ENCODE results near the gene FASTKD2.
A peak's percentile ranks its signal among the peaks of the same experiment; 100 is the strongest.

Gene FASTKD2

GRCh38 chr2:206765242-206766056 is at the start of gene FASTKD2, which contains the start of gene MDH1B:
Gene FASTKD2, plus strand, starts transcription at chr2:206765606. Its CDS starts 1,088 bp downstream, at chr2:206766694.
Gene MDH1B, minus strand, starts transcription at chr2:206765328. Its CDS starts 57 bp downstream, at chr2:206765271.
- peak; percentile 95 for DNase-seq

GRCh38 chr2:206716623-206717022 is 48.8 kb upstream of the FASTKD2 start:
- no peak for DNase-seq

DNA sequence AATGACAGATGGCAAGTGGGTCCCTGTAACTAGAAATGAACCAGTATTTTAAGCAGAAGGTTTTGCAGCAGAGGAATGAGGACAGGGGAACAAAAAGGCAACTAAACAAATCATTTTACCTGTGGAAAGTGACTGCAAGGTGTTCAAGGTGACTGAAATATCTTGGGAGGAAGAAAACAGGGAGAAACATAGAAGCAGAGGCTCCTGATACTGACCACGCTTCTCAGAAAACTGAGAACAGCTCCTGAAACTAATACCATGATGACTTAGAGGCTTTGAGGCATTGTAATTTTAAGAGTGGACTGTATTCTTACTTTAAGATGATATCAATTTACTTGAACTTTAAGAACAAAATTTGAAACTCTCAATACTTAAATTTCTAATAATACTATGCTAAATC is 47.1 kb upstream of the FASTKD2 start, which contains the start of gene DYTN:
Gene DYTN, minus strand, starts transcription at position 101 of the 400 bp plus-strand sequence. CDS start 117 bp downstream, outside the sequence.
- DNase-seq = no peak

DNA sequence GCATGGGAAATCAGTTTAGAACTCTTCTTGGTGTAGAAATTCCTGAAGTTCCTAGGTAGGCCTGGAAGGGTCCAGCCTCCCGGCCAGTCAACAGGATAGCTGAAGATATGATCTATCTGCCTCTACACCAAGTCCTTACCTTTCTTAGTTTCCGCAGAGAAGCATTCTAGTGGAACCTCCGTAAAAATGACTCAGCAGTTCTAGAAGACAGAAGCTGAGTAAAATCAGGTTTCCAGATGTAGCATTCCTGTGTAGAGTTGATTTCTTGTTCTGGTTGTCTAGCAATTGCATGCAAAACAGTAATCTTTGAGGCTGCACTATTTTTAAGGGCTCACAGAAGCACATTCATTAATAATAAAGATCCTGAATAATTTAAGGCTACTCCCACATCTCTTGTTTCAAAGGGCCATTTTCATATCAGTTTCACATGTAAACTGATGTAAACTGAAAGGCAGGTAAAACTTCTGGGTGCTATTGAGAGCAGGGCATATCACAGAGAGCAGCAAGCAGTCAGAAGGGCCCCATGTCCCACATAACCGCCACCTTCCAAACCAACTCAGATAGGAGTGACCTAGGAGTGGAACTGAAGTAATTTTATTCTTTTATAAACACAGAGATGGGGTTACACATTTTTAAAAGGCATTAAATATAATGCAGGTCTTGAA is 44.0 kb upstream of the FASTKD2 start:
- no peak for DNase-seq

DNA sequence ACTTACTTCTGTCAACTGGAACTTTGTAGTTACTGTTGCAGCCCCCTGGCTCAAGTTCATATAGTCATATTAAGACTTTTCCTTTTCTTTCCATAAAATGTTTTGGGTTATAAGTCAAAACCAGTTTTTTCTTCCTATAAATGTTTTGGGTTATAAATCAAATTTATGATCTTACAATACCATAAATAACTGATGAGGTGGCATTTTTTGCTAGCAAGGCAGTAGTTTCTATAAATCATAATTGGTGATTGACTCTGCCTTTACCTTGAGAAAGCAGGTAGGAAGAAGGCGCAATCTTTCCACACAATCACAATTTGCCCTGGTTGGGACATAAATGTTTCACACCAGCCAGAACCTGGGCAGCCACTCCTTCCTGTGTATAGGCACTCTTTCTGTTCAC is 42.1 kb upstream of the FASTKD2 start:
- DNase-seq = no peak

DNA sequence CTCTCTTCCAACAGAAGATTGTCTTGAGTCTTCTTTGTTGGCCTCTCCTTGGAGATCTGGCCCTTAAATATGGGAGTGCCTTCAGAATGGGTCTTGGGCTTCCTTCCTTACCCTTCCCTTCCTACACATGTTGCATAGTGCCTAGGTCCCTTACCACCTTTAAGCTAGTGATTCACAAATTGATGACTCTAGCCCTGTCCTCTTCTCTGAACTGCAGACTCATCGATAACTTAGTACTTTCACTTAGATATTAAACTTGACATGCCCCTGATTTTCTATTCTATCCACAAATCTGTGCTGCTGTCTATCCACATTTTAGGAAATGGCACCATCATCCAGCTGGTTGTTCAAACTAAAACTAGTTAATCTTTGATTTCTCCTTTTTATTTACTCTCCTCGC is 38.1 kb upstream of the FASTKD2 start:
- no peak for DNase-seq

- DNase-seq = peak; percentile 44
These were observed 36.9 kb upstream of the FASTKD2 start for GRCh38 chr2:206728277-206729199.

- DNase-seq = no peak
These were observed 32.1 kb upstream of the FASTKD2 start for GRCh38 chr2:206733341-206733740.

DNA sequence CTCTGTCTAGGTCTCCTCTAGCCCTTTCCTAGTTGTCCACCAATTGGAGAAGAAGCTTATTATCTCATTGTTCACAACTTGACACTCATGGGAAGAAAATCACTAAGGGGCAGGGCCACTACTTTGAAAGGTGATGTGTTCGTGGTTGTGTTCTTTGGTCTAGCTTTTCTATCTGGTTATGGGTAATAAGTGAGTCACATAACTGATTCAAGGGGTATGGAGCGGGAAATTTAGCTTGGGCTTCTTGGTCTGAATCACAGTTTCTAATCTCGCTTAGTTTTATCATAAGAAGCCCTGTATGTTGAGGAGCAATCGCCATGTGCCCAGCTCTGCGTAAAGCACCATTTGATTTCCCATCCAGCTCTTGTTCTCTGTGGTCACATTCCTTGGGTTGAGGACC is 28.5 kb upstream of the FASTKD2 start:
- no peak for DNase-seq

- no peak for DNase-seq
These were observed 26.1 kb upstream of the FASTKD2 start for GRCh38 chr2:206739271-206739670.

GRCh38 chr2:206740800-206741199 is 24.6 kb upstream of the FASTKD2 start:
- DNase-seq = no peak

GRCh38 chr2:206756816-206757215 is 8.6 kb upstream of the FASTKD2 start:
- no peak for DNase-seq

- no peak for DNase-seq
These were observed 649 bp upstream of the FASTKD2 start for GRCh38 chr2:206764673-206765241.

DNA sequence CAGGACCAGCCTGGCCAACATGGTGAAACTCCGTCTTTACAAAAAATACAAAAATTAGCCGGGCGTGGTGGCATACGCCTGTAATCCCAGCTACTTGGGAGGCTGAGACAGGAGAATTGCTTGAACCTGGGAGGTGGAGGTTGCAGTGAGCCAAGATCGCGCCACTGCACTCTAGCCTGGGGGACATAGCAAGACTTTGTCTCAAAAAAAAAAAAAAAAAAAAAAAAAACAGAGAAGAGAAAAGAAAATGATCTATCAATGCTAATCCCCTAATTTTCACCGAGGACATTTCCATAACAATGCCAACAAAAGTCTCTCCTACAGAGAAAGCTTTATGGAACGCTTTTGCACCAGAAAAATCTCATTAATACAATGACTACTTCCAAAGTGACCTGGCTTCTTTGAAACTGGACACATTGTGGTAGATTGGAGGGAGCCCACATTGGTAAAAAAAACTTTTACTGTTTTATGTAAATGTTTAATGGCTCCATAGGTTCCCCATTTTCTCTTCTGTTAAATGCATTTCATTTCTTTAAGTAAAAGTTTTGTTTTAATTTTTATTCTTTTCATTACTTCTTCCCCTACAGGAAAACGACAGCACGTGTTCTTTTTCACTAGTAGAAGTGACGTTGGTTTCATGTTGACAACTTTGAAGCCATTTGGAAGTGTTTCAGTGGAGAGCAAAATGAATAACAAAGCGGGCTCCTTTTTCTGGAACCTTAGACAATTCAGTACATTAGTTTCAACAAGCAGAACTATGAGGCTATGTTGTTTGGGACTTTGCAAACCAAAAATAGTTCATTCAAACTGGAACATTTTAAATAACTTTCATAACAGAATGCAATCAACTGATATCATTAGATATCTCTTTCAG is 888 bp downstream of the FASTKD2 start:
- no peak for DNase-seq

- DNase-seq = no peak
These were observed 9.5 kb downstream of the FASTKD2 start for GRCh38 chr2:206774871-206775270.

DNA sequence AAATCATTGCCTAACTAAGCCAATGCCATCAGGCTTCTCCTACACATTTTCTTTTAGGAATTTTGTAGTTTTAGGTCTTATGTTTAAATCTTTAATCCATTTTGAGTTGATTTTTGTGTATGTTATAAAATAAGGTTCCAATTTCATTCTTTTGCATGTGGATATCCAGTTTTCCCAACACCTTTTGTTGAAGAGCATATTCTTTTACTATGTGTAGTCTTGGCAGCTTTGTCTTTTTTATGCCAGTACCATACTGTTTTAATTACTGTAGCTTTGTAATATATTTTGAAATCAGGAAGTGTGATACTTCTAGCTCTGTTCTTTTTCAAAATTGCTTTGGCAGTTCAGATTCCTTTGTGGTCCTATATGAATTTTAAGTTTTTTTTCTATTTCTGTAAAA is 11.0 kb downstream of the FASTKD2 start:
- DNase-seq = no peak

DNA sequence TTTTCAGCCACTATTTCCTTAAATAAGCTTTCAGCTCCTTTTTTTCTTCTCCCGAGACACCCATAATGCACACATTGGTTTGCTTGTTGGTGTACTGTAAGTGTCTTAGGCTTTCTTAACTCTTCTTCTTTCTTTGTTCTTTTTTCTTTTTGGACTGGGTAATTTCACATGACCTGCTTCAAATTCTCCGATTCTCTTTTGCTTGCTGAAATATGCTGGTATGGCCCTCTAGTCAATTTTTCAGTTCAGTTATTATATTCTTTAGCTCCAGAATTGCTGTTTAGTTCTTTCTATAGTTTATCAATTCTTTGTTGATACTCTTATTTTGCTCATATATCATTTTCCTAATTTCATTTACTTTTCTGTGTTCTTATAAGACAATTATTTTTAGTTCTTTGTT is 15.3 kb downstream of the FASTKD2 start:
- no peak for DNase-seq

DNA sequence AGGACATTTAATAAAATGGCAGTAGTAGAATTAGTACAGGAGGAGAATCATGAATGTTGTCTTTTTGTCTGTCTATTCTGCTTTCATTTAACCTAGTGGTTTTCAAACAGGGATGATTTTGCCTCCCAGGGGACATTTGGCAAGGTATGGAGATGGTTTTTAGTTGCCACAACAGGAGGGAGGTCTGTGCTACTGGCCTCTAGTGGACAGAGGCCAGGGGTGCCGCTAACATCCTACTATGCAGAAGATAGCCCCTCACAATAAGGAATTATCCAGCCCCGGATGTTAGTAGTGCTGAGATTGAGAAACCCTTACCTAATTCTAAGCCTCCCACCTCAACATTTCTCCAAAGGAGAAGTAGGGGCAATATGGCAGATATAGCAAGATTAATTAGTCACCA is 18.3 kb downstream of the FASTKD2 start:
- no peak for DNase-seq

- no peak for DNase-seq
These were observed 19.4 kb downstream of the FASTKD2 start for GRCh38 chr2:206784559-206785353.

- DNase-seq = no peak
These were observed 25.0 kb downstream of the FASTKD2 start for GRCh38 chr2:206790311-206790935.
